ENCODE measurements around the gene FLNC.

The FLNC gene

GRCh38 chr7:128845987-128846386, 15.8 kb downstream of the FLNC start:
- ChIA-PET CTCF (interaction anchor here (1.1 kb wide), 1 partner anchor 38 kb away, joined by 3 read pairs; no protein-coding TSS in a partner anchor), POLR2A (interaction anchor here (1.4 kb wide), 1 partner anchor 17 kb away, joined by 4 read pairs; the partner anchor contains the start of gene ATP6V1F)
- TF ChIP-seq PKNOX1 (IDR thresholded peaks at IDR 0.05) (no peak), SUZ12 (IDR thresholded peaks at IDR 0.05) (no peak), FOXM1 (IDR thresholded peaks at IDR 0.05; ENCODE audit: borderline replicate concordance) (no peak), ZNF384 (IDR thresholded peaks at IDR 0.05) (no peak), CTBP1 (IDR thresholded peaks at IDR 0.05; ENCODE audit: borderline replicate concordance) (no peak), TARDBP (IDR thresholded peaks at IDR 0.05) (no peak), LEF1 (IDR thresholded peaks at IDR 0.05; ENCODE audit: borderline replicate concordance) (no peak), ELF4 (IDR thresholded peaks at IDR 0.05) (no peak), HDGF (IDR thresholded peaks at IDR 0.05; ENCODE audit: borderline replicate concordance) (no peak), L3MBTL2 (conservative IDR thresholded peaks at IDR 0.05) (no peak), FOXK2 (IDR thresholded peaks at IDR 0.05) (no peak), ARNT (IDR thresholded peaks at IDR 0.05) (no peak), BHLHE40 (IDR thresholded peaks at IDR 0.05; ENCODE audit: borderline replicate concordance) (no peak), NFRKB (IDR thresholded peaks at IDR 0.05) (no peak), SP1 (IDR thresholded peaks at IDR 0.05) (no peak), FOXA1 (IDR thresholded peaks at IDR 0.05) (no peak)
- no peak for DNase-seq (ENCODE audit: extremely low spot score)

- DNase-seq (ENCODE audit: extremely low spot score): no peak
- ChIA-PET POLR2A (interaction anchor here (1.4 kb wide), 1 partner anchor 16 kb away, joined by 4 read pairs; the partner anchor contains the start of gene ATP6V1F), CTCF (interaction anchor here (1.1 kb wide), 1 partner anchor 37 kb away, joined by 3 read pairs; no protein-coding TSS in a partner anchor)
- no peak for TF ChIP-seq CTBP1 (IDR thresholded peaks at IDR 0.05; ENCODE audit: borderline replicate concordance)
- TF ChIP-seq PKNOX1 (IDR thresholded peaks at IDR 0.05): no peak
- TF ChIP-seq TARDBP (IDR thresholded peaks at IDR 0.05): no peak
- no peak for TF ChIP-seq BHLHE40 (IDR thresholded peaks at IDR 0.05; ENCODE audit: borderline replicate concordance)
- no peak for TF ChIP-seq HDGF (IDR thresholded peaks at IDR 0.05; ENCODE audit: borderline replicate concordance)
- TF ChIP-seq FOXM1 (IDR thresholded peaks at IDR 0.05; ENCODE audit: borderline replicate concordance): no peak
- TF ChIP-seq FOXA1 (IDR thresholded peaks at IDR 0.05): no peak
- no peak for TF ChIP-seq LEF1 (IDR thresholded peaks at IDR 0.05; ENCODE audit: borderline replicate concordance)
- TF ChIP-seq ZNF384 (IDR thresholded peaks at IDR 0.05): no peak
- TF ChIP-seq SP1 (IDR thresholded peaks at IDR 0.05): no peak
- TF ChIP-seq ARNT (IDR thresholded peaks at IDR 0.05): no peak
- TF ChIP-seq NFRKB (IDR thresholded peaks at IDR 0.05): no peak
- TF ChIP-seq ELF4 (IDR thresholded peaks at IDR 0.05): no peak
- TF ChIP-seq SUZ12 (IDR thresholded peaks at IDR 0.05): no peak
- no peak for TF ChIP-seq L3MBTL2 (conservative IDR thresholded peaks at IDR 0.05)
- no peak for TF ChIP-seq FOXK2 (IDR thresholded peaks at IDR 0.05)
Observed at GRCh38 chr7:128846781-128847444, 16.7 kb downstream of the FLNC start.

GRCh38 chr7:128847721-128848211, 17.6 kb downstream of the FLNC start:
- CTCF ChIA-PET: no interaction called here
- POLR2A ChIA-PET: no interaction called here
- no peak for DNase-seq (ENCODE audit: extremely low spot score)
- TF ChIP-seq CTBP1 (IDR thresholded peaks at IDR 0.05; ENCODE audit: borderline replicate concordance): no peak
- TF ChIP-seq ELF4 (IDR thresholded peaks at IDR 0.05): no peak
- TF ChIP-seq SP1 (IDR thresholded peaks at IDR 0.05): no peak
- TF ChIP-seq ARNT (IDR thresholded peaks at IDR 0.05): no peak
- TF ChIP-seq NFRKB (IDR thresholded peaks at IDR 0.05): no peak

- no peak for TF ChIP-seq L3MBTL2 (conservative IDR thresholded peaks at IDR 0.05)
- TF ChIP-seq PKNOX1 (IDR thresholded peaks at IDR 0.05): no peak
- TF ChIP-seq SUZ12 (IDR thresholded peaks at IDR 0.05): no peak
- TF ChIP-seq SP1 (IDR thresholded peaks at IDR 0.05): no peak
- TF ChIP-seq HDGF (IDR thresholded peaks at IDR 0.05; ENCODE audit: borderline replicate concordance): no peak
- TF ChIP-seq LEF1 (IDR thresholded peaks at IDR 0.05; ENCODE audit: borderline replicate concordance): no peak
- no peak for TF ChIP-seq FOXK2 (IDR thresholded peaks at IDR 0.05)
- no peak for TF ChIP-seq CTBP1 (IDR thresholded peaks at IDR 0.05; ENCODE audit: borderline replicate concordance)
- no peak for TF ChIP-seq NFRKB (IDR thresholded peaks at IDR 0.05)
- TF ChIP-seq ELF4 (IDR thresholded peaks at IDR 0.05): no peak
- TF ChIP-seq FOXM1 (IDR thresholded peaks at IDR 0.05; ENCODE audit: borderline replicate concordance): no peak
- no peak for TF ChIP-seq TARDBP (IDR thresholded peaks at IDR 0.05)
- TF ChIP-seq ARNT (IDR thresholded peaks at IDR 0.05): no peak
- TF ChIP-seq ZNF384 (IDR thresholded peaks at IDR 0.05): no peak
- no peak for TF ChIP-seq FOXA1 (IDR thresholded peaks at IDR 0.05)
- no peak for TF ChIP-seq BHLHE40 (IDR thresholded peaks at IDR 0.05; ENCODE audit: borderline replicate concordance)
- ChIA-PET CTCF (no interaction called here), POLR2A (no interaction called here)
- DNase-seq (ENCODE audit: extremely low spot score): no peak
Observed at GRCh38 chr7:128848289-128849155, 18.3 kb downstream of the FLNC start.

- ChIA-PET CTCF (no interaction called here), POLR2A (no interaction called here)
- DNase-seq (ENCODE audit: extremely low spot score): no peak
- TF ChIP-seq HDGF (IDR thresholded peaks at IDR 0.05; ENCODE audit: borderline replicate concordance): no peak
Observed at GRCh38 chr7:128849156-128849515, 18.9 kb downstream of the FLNC start.
